AG04449 (cell line): Measurements from ENCODE around the gene CTPS1.

Experiments used
- CTCF ChIA-PET: fragments of 350-600 bp; formaldehyde crosslinking; extraction: SDS; loops from one replicate; lab custom pipeline; 2021; ENCODE audit warnings: antibody characterized with exemption; lab: Yijun Ruan, JAX
- POLR2A ChIA-PET: fragments of 400-600, 350-600 bp; formaldehyde crosslinking; extraction: SDS; loops from one replicate; lab custom pipeline; 2020; ENCODE audit warnings: antibody characterized with exemption, inconsistent platforms; lab: Yijun Ruan, JAX
- DNase-seq: peaks from one replicate; pipeline ENCODE4 v3.0.0-alpha.2; 2010; ENCODE audit warnings: low read depth, low spot score
- H3K4me3 ChIP-seq: 2 replicates; pipeline ENCODE4 v1.5.1; 2011; ENCODE audit warnings: low read depth, mild to moderate bottlenecking, control low read depth, low read length
- CTCF ChIP-seq: IDR thresholded peaks from one replicate; pipeline ENCODE4 v1.5.1; 2011; ENCODE audit warnings: mild to moderate bottlenecking, moderate library complexity, low read length, control low read depth, inconsistent platforms; ENCODE audit not compliant: insufficient read depth; ENCODE audit errors: missing control alignments

CTPS1 gene

GRCh38 chr1:41013024-41013423 lies 33.5 kb downstream of the CTPS1 start:
- no peak for DNase-seq
- POLR2A ChIA-PET = no interaction called here
- H3K4me3 ChIP-seq = no peak overlapping the region
- no peak for TF ChIP-seq CTCF
- CTCF ChIA-PET = interaction anchor here (1.1 to 3.1 kb wide), 2 partner anchors 9 to 10 kb away, joined by 4 to 21 read pairs; partner anchors contain the start of gene SLFNL1

GRCh38 chr1:41013796-41014195 lies 34.3 kb downstream of the CTPS1 start:
- ChIA-PET CTCF (interaction anchor here (1.1 to 3.1 kb wide), 2 partner anchors 9 to 10 kb away, joined by 4 to 21 read pairs; partner anchors contain the start of gene SLFNL1), POLR2A (interaction anchor here (0.9 kb wide), 1 partner anchor 10 kb away, joined by 3 read pairs; no protein-coding TSS in a partner anchor)
- no peak for DNase-seq
- no peak overlapping the region for H3K4me3 ChIP-seq
- no peak for TF ChIP-seq CTCF

GRCh38 chr1:41014871-41015270 lies 35.4 kb downstream of the CTPS1 start:
- DNase-seq = no peak
- TF ChIP-seq CTCF = no peak
- no peak overlapping the region for H3K4me3 ChIP-seq
- CTCF ChIA-PET = interaction anchor here (2.8 kb wide), 1 partner anchor 10 kb away, joined by 16 read pairs; no protein-coding TSS in a partner anchor
- POLR2A ChIA-PET = no interaction called here

- TF ChIP-seq CTCF = no peak
- no peak for DNase-seq
- ChIA-PET POLR2A (no interaction called here), CTCF (interaction anchor here (2.8 kb wide), 1 partner anchor 11 kb away, joined by 16 read pairs; no protein-coding TSS in a partner anchor)
- no peak overlapping the region for H3K4me3 ChIP-seq
These were observed 35.9 kb downstream of the CTPS1 start for GRCh38 chr1:41015281-41015896.

GRCh38 chr1:41015897-41016470 lies 36.5 kb downstream of the CTPS1 start:
- TF ChIP-seq CTCF = no peak
- DNase-seq = no peak
- no peak overlapping the region for H3K4me3 ChIP-seq
- POLR2A ChIA-PET = no interaction called here
- CTCF ChIA-PET = interaction anchor here (2.8 kb wide), 1 partner anchor 11 kb away, joined by 16 read pairs; no protein-coding TSS in a partner anchor
